ENCODE results near the gene PTTG2. TPM values are rescaled to one million over a fixed set of nuclear protein-coding genes. Genes with fewer than 3 reads are reported as not detected.
A peak's percentile ranks its signal among the peaks of the same experiment; 100 is the strongest.

Gene PTTG2
- total RNA-seq, 1 donor from 2014 or later = 2.5 TPM

DNA sequence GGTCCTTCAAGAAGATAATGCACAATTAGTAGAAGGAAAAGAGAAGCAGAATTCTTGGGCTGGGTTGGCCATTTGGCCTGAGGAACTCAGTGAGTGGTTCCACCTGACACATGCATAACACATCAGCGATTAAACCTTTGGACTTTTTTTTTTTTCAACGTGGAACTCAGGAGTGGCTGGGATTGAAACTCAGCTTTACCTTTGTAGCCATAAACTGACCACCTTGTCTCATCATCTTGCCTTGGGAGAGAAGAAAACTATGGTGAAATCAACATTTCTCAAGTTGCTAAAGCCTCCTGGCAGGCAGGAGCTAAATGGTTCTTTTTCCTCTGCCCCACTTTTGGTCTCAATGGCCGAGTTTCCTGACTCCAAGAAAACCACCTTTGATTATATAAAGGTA lies 16.3 kb downstream of the PTTG2 start:
- DNase-seq (ENCODE audit: extremely low spot score in 2 of 2) = no peak
- intact Hi-C loops (cut with DNase I) = loop anchor here (10.0 kb wide), 3 partner anchors 58 to 888 kb away; partner anchors contain the start of genes FAM114A1 and TBC1D1
- TF ChIP-seq POLR2A (IDR thresholded peaks at IDR 0.05) (no peak), POLR2AphosphoS5 (IDR thresholded peaks at IDR 0.05; ENCODE audit: insufficient read depth in 1 of 2, low read depth in 1 of 2) (no peak)
- TF ChIP-seq, protein P1, sequence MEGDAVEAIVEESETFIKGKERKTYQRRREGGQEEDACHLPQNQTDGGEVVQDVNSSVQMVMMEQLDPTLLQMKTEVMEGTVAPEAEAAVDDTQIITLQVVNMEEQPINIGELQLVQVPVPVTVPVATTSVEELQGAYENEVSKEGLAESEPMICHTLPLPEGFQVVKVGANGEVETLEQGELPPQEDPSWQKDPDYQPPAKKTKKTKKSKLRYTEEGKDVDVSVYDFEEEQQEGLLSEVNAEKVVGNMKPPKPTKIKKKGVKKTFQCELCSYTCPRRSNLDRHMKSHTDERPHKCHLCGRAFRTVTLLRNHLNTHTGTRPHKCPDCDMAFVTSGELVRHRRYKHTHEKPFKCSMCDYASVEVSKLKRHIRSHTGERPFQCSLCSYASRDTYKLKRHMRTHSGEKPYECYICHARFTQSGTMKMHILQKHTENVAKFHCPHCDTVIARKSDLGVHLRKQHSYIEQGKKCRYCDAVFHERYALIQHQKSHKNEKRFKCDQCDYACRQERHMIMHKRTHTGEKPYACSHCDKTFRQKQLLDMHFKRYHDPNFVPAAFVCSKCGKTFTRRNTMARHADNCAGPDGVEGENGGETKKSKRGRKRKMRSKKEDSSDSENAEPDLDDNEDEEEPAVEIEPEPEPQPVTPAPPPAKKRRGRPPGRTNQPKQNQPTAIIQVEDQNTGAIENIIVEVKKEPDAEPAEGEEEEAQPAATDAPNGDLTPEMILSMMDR (IDR thresholded peaks at IDR 0.05) = no peak
- peak overlapping the region; percentile 90 to 96 for H3K4me3 ChIP-seq
- H3K9me3 ChIP-seq = no peaks in the 10 kb centered on the region
- H3K4me1 ChIP-seq = peaks cover 20% of the 10 kb centered on the region
- peak overlapping the region; percentile 98 for H3K27ac ChIP-seq
- H3K36me3 ChIP-seq = no peaks in the 10 kb centered on the region
- H3K27me3 ChIP-seq = no peaks in the 10 kb centered on the region

DNA sequence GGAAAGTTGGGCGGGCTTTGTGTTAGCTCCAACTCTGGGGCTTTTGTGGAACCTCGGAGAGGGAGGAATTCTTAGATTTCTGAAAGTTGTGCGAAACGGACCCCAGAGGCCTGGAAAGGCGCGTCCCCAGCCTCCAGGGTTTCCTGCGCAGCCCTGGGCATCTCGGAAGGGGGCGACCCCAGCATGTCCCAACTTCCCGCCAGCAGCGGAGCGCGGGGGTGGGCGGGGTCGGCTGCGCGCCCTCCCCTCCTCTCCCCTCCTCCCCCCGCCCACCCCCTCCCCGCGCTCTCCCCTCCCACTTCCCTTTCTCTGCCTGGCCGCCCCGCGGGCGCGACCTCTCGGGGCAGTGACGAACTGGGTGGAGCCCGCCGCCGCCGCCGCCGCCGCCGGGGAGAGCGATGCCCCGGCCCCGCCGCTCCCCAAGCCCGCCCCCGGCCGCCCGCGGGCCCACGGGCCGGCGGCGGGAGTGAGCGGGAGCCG lies 16.8 kb downstream of the PTTG2 start:
- no peak for DNase-seq (ENCODE audit: extremely low spot score in 2 of 2)
- TF ChIP-seq POLR2AphosphoS5 (IDR thresholded peaks at IDR 0.05; ENCODE audit: insufficient read depth in 1 of 2, low read depth in 1 of 2) (peak in 1 of 2 donors; percentile 73), POLR2A (IDR thresholded peaks at IDR 0.05) (no peak)
- TF ChIP-seq, protein P1 (IDR thresholded peaks at IDR 0.05) = no peak
- Histone ChIP-seq H3K27ac (peak overlapping the region; percentile 98), H3K4me1 (peaks cover 25% of the 10 kb centered on the region), H3K36me3 (no peaks in the 10 kb centered on the region), H3K9me3 (no peaks in the 10 kb centered on the region), H3K27me3 (no peaks in the 10 kb centered on the region), H3K4me3 (peak overlapping the region; percentile 90 to 96)
- intact Hi-C loops (cut with DNase I) = loop anchor here (10.0 kb wide), 3 partner anchors 58 to 888 kb away; partner anchors contain the start of genes FAM114A1 and TBC1D1

DNA sequence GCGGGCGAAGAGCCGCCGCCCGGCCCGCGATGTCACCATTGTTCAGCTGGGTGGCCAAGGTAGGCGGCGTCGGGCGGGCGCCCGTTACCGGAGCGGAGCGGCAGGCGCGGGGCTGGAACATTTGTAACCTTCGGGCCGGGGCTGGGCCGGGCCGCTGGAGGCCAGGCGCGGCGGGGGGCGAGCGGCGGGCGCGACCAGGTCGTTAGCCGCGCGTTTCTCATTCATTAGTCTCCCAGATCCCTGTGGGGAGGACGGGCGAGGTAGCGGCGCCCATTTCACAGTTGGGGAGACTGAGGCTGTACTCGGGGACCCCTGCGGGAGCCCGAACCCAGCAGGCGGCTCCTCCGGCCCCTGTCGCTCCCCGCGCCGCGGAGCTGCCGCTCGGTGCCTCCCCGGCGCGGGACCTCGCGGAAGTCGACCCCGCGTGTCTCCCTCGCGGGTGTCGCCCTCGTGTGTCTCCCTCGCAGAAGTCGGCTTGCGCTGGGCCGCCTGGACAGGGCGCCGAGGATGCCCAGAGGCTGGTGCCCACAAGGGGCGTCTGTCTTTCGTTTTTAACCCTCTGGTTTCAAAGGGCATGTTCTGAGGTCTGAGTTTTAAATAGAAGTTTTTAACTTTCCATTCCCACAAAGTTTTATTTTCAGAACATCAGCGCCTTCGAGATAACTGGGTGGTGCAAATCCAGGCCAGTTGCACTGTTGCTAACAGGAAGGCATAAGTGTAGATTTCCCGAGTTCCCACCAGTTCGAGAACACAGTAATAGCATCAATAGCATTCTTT lies 17.5 kb downstream of the PTTG2 start:
- peak in 1 of 2 donors; percentile 65 for TF ChIP-seq POLR2AphosphoS5 (IDR thresholded peaks at IDR 0.05; ENCODE audit: insufficient read depth in 1 of 2, low read depth in 1 of 2)
- TF ChIP-seq, protein P1 (IDR thresholded peaks at IDR 0.05) = peak; percentile 31 to 50 (median 39)
- no peak for TF ChIP-seq POLR2A (IDR thresholded peaks at IDR 0.05)
- Histone ChIP-seq H3K27ac (peak overlapping the region; percentile 98), H3K9me3 (no peaks in the 10 kb centered on the region), H3K4me1 (peaks cover 31% of the 10 kb centered on the region), H3K4me3 (peak overlapping the region; percentile 90 to 96), H3K27me3 (no peaks in the 10 kb centered on the region), H3K36me3 (no peaks in the 10 kb centered on the region)
- DNase-seq (ENCODE audit: extremely low spot score in 2 of 2) = no peak
- intact Hi-C loops (cut with DNase I) = loop anchor here (10.0 kb wide), 3 partner anchors 57 to 887 kb away; partner anchors contain the start of genes FAM114A1 and TBC1D1

DNA sequence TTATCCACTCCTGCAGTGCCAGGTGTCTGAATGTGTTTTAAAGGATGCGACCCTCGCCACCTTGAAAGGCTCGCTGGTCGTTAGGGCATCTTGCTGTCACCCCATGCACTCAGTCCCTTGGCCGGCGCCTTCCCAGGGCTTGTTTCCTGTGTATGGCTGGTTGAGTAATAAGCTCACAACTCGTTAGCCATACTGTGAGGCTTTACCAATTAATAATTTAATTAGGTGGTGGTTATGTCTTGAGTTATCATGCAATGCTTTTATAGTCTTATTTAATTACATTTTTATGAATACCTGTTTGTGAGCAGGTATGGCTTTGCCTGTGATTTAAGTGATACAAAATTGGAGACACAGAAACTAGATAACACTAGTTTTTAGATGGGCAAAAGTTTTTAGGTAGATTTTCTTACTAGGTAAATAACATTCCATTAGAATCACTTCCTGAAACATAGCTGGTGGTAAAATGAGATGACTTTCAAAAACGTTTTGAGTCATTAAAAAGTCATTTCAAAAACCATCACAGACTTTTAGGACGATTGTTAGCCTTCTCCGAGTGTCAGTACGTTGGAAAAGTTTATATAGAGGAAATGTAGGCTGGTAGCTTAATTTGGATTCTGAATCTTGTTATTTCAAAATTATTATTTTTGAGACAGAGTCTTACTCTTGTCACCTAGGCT lies 18.2 kb downstream of the PTTG2 start:
- no peak for TF ChIP-seq POLR2AphosphoS5 (IDR thresholded peaks at IDR 0.05; ENCODE audit: insufficient read depth in 1 of 2, low read depth in 1 of 2)
- TF ChIP-seq POLR2A (IDR thresholded peaks at IDR 0.05) = no peak
- H3K36me3 ChIP-seq = no peaks in the 10 kb centered on the region
- peak overlapping the region; percentile 98 for H3K27ac ChIP-seq
- DNase-seq (ENCODE audit: extremely low spot score in 2 of 2) = no peak
- H3K9me3 ChIP-seq = no peaks in the 10 kb centered on the region
- no peaks in the 10 kb centered on the region for H3K27me3 ChIP-seq
- intact Hi-C loops (cut with DNase I) = loop anchor here (10.0 kb wide), 3 partner anchors 56 to 886 kb away; partner anchors contain the start of genes FAM114A1 and TBC1D1
- peak overlapping the region; percentile 90 to 96 for H3K4me3 ChIP-seq
- peaks cover 39% of the 10 kb centered on the region for H3K4me1 ChIP-seq

DNA sequence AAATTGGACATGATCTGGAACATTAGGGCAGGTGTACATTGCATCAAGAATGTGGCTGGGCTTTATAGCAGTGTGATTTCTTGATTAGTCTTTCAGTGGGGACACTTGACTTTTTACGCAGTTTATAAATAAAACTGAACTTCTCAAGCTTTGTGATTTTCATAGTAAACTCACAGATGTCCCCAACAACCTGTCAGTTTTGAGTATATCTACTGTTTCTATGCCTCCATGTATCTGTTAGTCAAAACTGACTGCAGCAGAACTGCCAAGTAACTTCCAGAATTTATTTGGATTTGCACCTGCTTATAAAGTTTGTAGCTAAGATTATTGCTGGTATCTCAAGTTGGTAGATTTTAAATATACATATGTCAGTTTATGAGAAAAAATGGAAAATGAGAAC lies 20.0 kb downstream of the PTTG2 start:
- DNase-seq (ENCODE audit: extremely low spot score in 2 of 2) = no peak
- peaks cover 39% of the 10 kb centered on the region for H3K4me1 ChIP-seq
- intact Hi-C loops (cut with DNase I) = no loop called here
- TF ChIP-seq, protein P1 (IDR thresholded peaks at IDR 0.05) = no peak
- no peak for TF ChIP-seq POLR2AphosphoS5 (IDR thresholded peaks at IDR 0.05; ENCODE audit: insufficient read depth in 1 of 2, low read depth in 1 of 2)
- no peaks in the 10 kb centered on the region for H3K27me3 ChIP-seq
- H3K9me3 ChIP-seq = no peaks in the 10 kb centered on the region
- no peaks in the 10 kb centered on the region for H3K36me3 ChIP-seq
- no peak overlapping the region for H3K4me3 ChIP-seq
- no peak overlapping the region for H3K27ac ChIP-seq
